Adipose tissue (tissue), 3 donors: ENCODE measurements around the gene ANKRD6. TPM values are rescaled to one million over a fixed set of nuclear protein-coding genes. Genes with fewer than 3 reads are reported as not detected.

Source experiments
- polyA plus RNA-seq, 3 donors: library from polyadenylated mRNA; stranded (reverse); fragments of 200-250 nt; gene quantifications; one replicate each; pipeline ENCODE4 v1.2.3, GENCODE V29; 2013
- donor health status: healthy with polysubstance abuse.
- donor health status: Bipolar disorder and iron deficiency.
- donor health status: healthy.

Gene ANKRD6
- polyA plus RNA-seq, 3 donors: 3.1 to 9.3 (median 4.1) TPM

Other genes starting within 250 kb of the ANKRD6 start
- gene GABRR1, start 215.8 kb upstream of the ANKRD6 start, polyA plus RNA-seq: not detected
- gene GABRR2, start 117.9 kb upstream of the ANKRD6 start, polyA plus RNA-seq: under 1 TPM; 0.26 to 0.94 (median 0.56) TPM
- 10 to 100 TPM; 24.2 to 37.5 (median 26.0) TPM for gene UBE2J1, start 80.4 kb upstream of the ANKRD6 start, polyA plus RNA-seq
- gene RRAGD, start 20.9 kb upstream of the ANKRD6 start, polyA plus RNA-seq: 10 to 100 TPM in 1 of 3 donors, 1 to 10 TPM in 2; 3.7 to 12.3 (median 8.7) TPM
- 10 to 100 TPM in 2 of 3 donors, 1 to 10 TPM in 1; 9.5 to 26.7 (median 13.8) TPM for gene LYRM2, start 205.6 kb downstream of the ANKRD6 start, polyA plus RNA-seq